Liver (tissue), 9 donors: ENCODE data around the gene VENTX. TPM values are rescaled to one million over a fixed set of nuclear protein-coding genes. Genes with fewer than 3 reads are reported as not detected.
A peak's percentile ranks its signal among the peaks of the same experiment; 100 is the strongest.

Experiments
- DNase-seq: peaks from one replicate; pipeline ENCODE4 v3.0.0-alpha.2; 2017; ENCODE audit warnings: low spot score
- H3K27ac ChIP-seq, 2 donors: one replicate each; pipeline ENCODE4 v1.7.0; 2013; ENCODE audit warnings: inconsistent platforms in 2 of 2, low read length in 2 of 2, control low read depth in 1 of 2, low read depth in 1 of 2, mild to moderate bottlenecking in 1 of 2
- H3K27me3 ChIP-seq, 4 donors: one replicate each; pipeline versions ENCODE4 v1.6.1 to v1.7.0; 2013; ENCODE audit warnings: low read length in 3 of 4, inconsistent platforms in 1 of 4, mild to moderate bottlenecking in 1 of 4, moderate library complexity in 1 of 4; ENCODE audit not compliant: control insufficient read depth in 4 of 4, insufficient read depth in 4 of 4
- H3K36me3 ChIP-seq, 4 donors: one replicate each; pipeline versions ENCODE4 v1.6.1 to v1.7.0; 2013; ENCODE audit warnings: low read length in 3 of 4, mild to moderate bottlenecking in 3 of 4, low read depth in 1 of 4, moderate library complexity in 1 of 4; ENCODE audit not compliant: control insufficient read depth in 4 of 4, insufficient read depth in 3 of 4
- H3K4me1 ChIP-seq, 4 donors: one replicate each; pipeline versions ENCODE4 v1.6.1 to v1.7.0; 2013; ENCODE audit warnings: low read length in 3 of 4, mild to moderate bottlenecking in 3 of 4, moderate library complexity in 1 of 4; ENCODE audit not compliant: control insufficient read depth in 4 of 4, insufficient read depth in 4 of 4
- H3K4me3 ChIP-seq, 3 donors: one replicate each; pipeline versions ENCODE4 v1.6.1 to v1.7.0; 2013; ENCODE audit warnings: low read length in 3 of 3, control low read depth in 1 of 3, low read depth in 1 of 3, mild to moderate bottlenecking in 1 of 3
- H3K9ac ChIP-seq, 2 donors: one replicate each; pipeline ENCODE4 v1.7.0; 2013; ENCODE audit warnings: low read length in 2 of 2, mild to moderate bottlenecking in 2 of 2, moderate library complexity in 2 of 2, control low read depth in 1 of 2, low read depth in 1 of 2
- H3K9me3 ChIP-seq, 4 donors: one replicate each; pipeline versions ENCODE4 v1.6.1 to v1.7.0; 2013; ENCODE audit warnings: low read length in 3 of 4; ENCODE audit not compliant: control insufficient read depth in 4 of 4
- EGR1 ChIP-seq, 2 donors: IDR thresholded peaks; 2 replicates each; pipeline ENCODE4 v1.6.1; 2016 to 2018; ENCODE audit warnings: antibody characterized with exemption in 2 of 2, low read depth in 2 of 2
- FOXA2 ChIP-seq: IDR thresholded peaks from 2 replicates; pipeline ENCODE4 v1.6.1; 2016; ENCODE audit warnings: antibody characterized with exemption
- GABPA ChIP-seq, 2 donors: IDR thresholded peaks in 1 of 2; conservative IDR thresholded peaks in 1 of 2; 2 replicates each; pipeline ENCODE4 v1.6.1; 2016; ENCODE audit warnings: antibody characterized with exemption in 2 of 2, mild to moderate bottlenecking in 1 of 2, moderate library complexity in 1 of 2
- HNF4G ChIP-seq: IDR thresholded peaks from 2 replicates; pipeline ENCODE4 v1.6.1; 2016; ENCODE audit warnings: antibody characterized with exemption
- JUND ChIP-seq, 2 donors: IDR thresholded peaks; 2 replicates each; pipeline ENCODE4 v1.6.1; 2016; ENCODE audit warnings: antibody characterized with exemption in 2 of 2
- MAX ChIP-seq: IDR thresholded peaks from 2 replicates; pipeline ENCODE4 v1.6.1; 2016; ENCODE audit warnings: antibody characterized with exemption
- NR2F2 ChIP-seq: IDR thresholded peaks from 2 replicates; pipeline ENCODE4 v1.6.1; 2016; ENCODE audit warnings: antibody characterized with exemption
- RAD21 ChIP-seq, 2 donors: IDR thresholded peaks; 2 replicates each; pipeline ENCODE4 v1.6.1; 2016; ENCODE audit warnings: antibody characterized with exemption in 2 of 2, mild to moderate bottlenecking in 2 of 2
- SP1 ChIP-seq: IDR thresholded peaks from 2 replicates; pipeline ENCODE4 v1.6.1; 2018; ENCODE audit warnings: antibody characterized with exemption, mild to moderate bottlenecking
- TAF1 ChIP-seq: conservative IDR thresholded peaks from 2 replicates; pipeline ENCODE4 v1.6.1; 2016; ENCODE audit warnings: antibody characterized with exemption, mild to moderate bottlenecking
- YY1 ChIP-seq: IDR thresholded peaks from 2 replicates; pipeline ENCODE4 v1.6.1; 2016; ENCODE audit warnings: antibody characterized with exemption, mild to moderate bottlenecking
- ZBTB33 ChIP-seq: IDR thresholded peaks from 2 replicates; pipeline ENCODE4 v1.6.1; 2016; ENCODE audit warnings: antibody characterized with exemption
- WGBS: extraction: QIAGEN DNeasy Blood & Tissue Kit; methylation state at CpG from one replicate; pipeline ENCODE4 v1.1.7; 2013; 5-methylcytosine and 5-hydroxymethylcytosine counted together
- polyA plus RNA-seq, 2 donors: library from polyadenylated mRNA; stranded (reverse) in 1 of 2; unstranded in 1 of 2; fragments of 200-250 nt in 1 of 2; fragments of >200 nt in 1 of 2; fragmentation: Nextera tagmentation in 1 of 2; extraction: Ambion mirVana in 1 of 2; gene quantifications; one replicate each; pipeline versions ENCODE4 v1.2.1 to v1.2.3, GENCODE V29; 2013 to 2015
- total RNA-seq, 2 donors: library from RNA; depleted of rRNA; stranded (reverse); fragments of >200 nt; gene quantifications; one replicate each; pipeline ENCODE4 v1.2.3, GENCODE V29; 2014
- TF ChIP-seq, protein P1 (sequence below): IDR thresholded peaks from 2 replicates; pipeline ENCODE4 v1.6.1; 2016; ENCODE audit warnings: antibody characterized with exemption
- TF ChIP-seq, protein P2 (sequence below): IDR thresholded peaks from 2 replicates; pipeline ENCODE4 v1.6.1; 2016; ENCODE audit warnings: antibody characterized with exemption, mild to moderate bottlenecking
- donor health status: healthy.
- donor health status: healthy.
- donor health status: healthy.
- donor health status: healthy.
- donor health status: healthy.

VENTX gene
- total and polyA plus RNA-seq, 4 donors = 0.05 to 0.25 (median 0.09) TPM

DNA sequence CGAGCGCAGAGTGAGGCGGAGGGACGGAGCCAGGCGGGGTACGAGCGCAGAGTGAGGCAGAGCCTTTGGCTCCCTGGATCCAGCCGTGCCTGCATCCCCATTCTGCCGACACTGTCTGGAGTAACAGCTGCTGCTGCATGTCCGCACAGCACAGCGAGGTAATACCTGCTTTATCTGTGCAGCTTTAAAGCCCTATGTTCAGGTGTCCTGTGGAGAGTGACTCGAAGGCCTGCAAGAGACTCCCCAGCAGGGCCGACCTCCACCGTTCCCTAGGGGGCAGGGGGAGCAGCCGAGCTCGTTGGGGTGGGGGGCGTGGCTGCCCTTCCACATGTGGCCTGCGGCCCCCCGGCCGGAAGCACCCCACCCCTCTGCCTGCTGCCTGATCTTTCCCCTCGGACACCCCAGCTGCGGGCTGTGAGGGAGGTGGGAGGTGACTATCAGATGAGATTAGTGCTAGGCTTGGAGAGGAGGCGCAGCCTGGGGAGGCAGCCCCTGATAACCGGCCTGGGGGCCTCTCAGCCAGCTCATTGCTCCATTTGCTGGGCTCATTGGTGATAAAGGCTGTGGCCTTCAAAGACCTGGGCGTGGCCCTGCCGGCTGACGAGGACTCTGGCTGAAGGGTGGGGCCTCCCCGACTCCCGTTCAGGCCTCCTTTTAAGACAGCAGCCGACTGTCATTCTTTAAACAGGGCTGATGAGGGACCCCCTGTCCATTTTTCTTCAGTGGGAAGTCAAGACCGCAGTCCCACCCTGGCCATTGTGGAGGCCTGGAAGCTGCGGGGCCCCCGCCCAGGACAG, 8.0 kb downstream of the VENTX start:
- Histone ChIP-seq H3K4me3 (no peak overlapping the region), H3K9ac (no peak overlapping the region), H3K27ac (no peak overlapping the region), H3K9me3 (no peaks in the 10 kb centered on the region), H3K4me1 (peaks cover 0 to 6% (median 2%) of the 10 kb centered on the region in 4 donors), H3K27me3 (peaks cover 0 to 3% (median 2%) of the 10 kb centered on the region in 4 donors), H3K36me3 (no peaks in the 10 kb centered on the region)
- TF ChIP-seq HNF4G = no peak
- TF ChIP-seq, protein P1, sequence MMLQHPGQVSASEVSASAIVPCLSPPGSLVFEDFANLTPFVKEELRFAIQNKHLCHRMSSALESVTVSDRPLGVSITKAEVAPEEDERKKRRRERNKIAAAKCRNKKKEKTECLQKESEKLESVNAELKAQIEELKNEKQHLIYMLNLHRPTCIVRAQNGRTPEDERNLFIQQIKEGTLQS = no peak
- no peak for TF ChIP-seq MAX
- DNase-seq = peak; percentile 80
- 51% methylated on average over 33 of the region's 33 CpGs for WGBS

DNA sequence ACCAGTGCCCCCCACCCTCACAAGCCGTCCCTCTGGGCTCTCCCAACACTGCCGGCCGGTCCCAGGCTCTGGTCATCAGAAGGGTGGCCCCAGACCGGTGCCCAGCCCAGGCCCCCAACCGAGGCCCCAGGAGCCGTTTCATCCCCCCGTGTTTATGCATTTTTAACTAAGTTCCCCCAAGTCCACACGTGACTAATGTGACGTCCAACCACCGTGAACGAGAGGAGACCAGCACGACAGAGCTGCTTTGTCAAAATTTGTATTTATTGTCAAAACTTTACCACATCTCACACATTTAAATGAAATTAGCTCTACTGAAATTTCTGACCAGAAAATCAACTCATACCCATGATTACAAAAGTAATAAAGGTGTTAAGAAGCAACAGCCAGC, 8.6 kb downstream of the VENTX start:
- DNase-seq = no peak
- Histone ChIP-seq H3K36me3 (no peaks in the 10 kb centered on the region), H3K4me3 (no peak overlapping the region), H3K4me1 (peaks cover 0 to 6% (median 2%) of the 10 kb centered on the region in 4 donors), H3K9me3 (no peaks in the 10 kb centered on the region), H3K9ac (no peak overlapping the region), H3K27ac (no peak overlapping the region), H3K27me3 (peaks cover 0 to 3% (median 2%) of the 10 kb centered on the region in 4 donors)
- 64% methylated on average over 12 of the region's 12 CpGs for WGBS
- TF ChIP-seq MAX (no peak), SP1 (no peak), HNF4G (no peak), FOXA2 (no peak), JUND (IDR thresholded peaks at IDR 0.05) (no peak), YY1 (no peak), GABPA (IDR thresholded peaks at IDR 0.05 in 1 of 2, conservative IDR thresholded peaks at IDR 0.05 in 1 of 2) (no peak), EGR1 (IDR thresholded peaks at IDR 0.05; ENCODE audit: low read depth in 2 of 2) (no peak), NR2F2 (no peak)

DNA sequence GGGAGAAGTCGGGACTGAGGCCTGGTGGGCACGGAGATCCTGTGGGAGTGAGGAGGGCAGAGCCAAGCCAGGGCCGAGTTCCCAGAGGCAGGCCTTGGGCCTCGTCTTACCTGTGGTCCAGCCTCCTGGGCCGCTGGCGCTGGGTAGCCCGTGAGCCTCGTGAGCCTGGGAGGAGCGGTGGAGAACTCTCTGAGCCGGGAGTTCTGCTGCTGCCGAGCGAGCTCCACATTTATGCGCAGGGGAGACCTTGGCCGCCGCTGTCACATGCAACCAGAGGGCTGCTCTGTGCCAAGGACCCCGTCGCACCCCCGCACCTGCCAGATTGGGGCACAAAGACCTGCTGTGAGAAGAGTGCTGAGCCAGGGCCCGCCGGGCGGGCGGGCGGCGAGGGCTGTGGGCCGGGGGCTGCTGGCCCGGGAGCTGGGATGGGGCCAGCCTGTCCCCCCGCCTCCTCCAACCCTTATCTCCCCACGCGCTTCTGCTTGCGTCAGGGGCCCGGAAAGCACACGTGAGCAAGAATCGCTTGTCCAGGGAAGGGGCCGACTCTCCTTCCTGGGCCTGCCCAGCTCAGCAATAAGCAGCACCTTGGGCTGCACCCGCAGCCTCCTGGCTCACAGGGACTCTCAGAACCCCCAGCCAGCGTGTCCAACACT, 10.2 kb downstream of the VENTX start:
- H3K9me3 ChIP-seq = no peaks in the 10 kb centered on the region
- WGBS = 78% methylated on average over 36 of the region's 36 CpGs
- H3K27ac ChIP-seq = no peak overlapping the region
- peaks cover 0 to 3% (median 1%) of the 10 kb centered on the region in 4 donors for H3K27me3 ChIP-seq
- peaks cover 0 to 6% (median 2%) of the 10 kb centered on the region in 4 donors for H3K4me1 ChIP-seq
- DNase-seq = no peak
- TF ChIP-seq GABPA (IDR thresholded peaks at IDR 0.05 in 1 of 2, conservative IDR thresholded peaks at IDR 0.05 in 1 of 2) (no peak), EGR1 (IDR thresholded peaks at IDR 0.05; ENCODE audit: low read depth in 2 of 2) (no peak), HNF4G (no peak), TAF1 (no peak), RAD21 (IDR thresholded peaks at IDR 0.05) (no peak), NR2F2 (no peak), ZBTB33 (no peak), MAX (no peak)
- TF ChIP-seq, protein P2, sequence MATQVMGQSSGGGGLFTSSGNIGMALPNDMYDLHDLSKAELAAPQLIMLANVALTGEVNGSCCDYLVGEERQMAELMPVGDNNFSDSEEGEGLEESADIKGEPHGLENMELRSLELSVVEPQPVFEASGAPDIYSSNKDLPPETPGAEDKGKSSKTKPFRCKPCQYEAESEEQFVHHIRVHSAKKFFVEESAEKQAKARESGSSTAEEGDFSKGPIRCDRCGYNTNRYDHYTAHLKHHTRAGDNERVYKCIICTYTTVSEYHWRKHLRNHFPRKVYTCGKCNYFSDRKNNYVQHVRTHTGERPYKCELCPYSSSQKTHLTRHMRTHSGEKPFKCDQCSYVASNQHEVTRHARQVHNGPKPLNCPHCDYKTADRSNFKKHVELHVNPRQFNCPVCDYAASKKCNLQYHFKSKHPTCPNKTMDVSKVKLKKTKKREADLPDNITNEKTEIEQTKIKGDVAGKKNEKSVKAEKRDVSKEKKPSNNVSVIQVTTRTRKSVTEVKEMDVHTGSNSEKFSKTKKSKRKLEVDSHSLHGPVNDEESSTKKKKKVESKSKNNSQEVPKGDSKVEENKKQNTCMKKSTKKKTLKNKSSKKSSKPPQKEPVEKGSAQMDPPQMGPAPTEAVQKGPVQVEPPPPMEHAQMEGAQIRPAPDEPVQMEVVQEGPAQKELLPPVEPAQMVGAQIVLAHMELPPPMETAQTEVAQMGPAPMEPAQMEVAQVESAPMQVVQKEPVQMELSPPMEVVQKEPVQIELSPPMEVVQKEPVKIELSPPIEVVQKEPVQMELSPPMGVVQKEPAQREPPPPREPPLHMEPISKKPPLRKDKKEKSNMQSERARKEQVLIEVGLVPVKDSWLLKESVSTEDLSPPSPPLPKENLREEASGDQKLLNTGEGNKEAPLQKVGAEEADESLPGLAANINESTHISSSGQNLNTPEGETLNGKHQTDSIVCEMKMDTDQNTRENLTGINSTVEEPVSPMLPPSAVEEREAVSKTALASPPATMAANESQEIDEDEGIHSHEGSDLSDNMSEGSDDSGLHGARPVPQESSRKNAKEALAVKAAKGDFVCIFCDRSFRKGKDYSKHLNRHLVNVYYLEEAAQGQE = no peak
- no peak overlapping the region for H3K4me3 ChIP-seq
- no peak overlapping the region for H3K9ac ChIP-seq
- no peaks in the 10 kb centered on the region for H3K36me3 ChIP-seq
